Chondrocyte (in vitro differentiated cells): ENCODE measurements around the gene KIF16B. TPM values are rescaled to one million over a fixed set of nuclear protein-coding genes. Genes with fewer than 3 reads are reported as not detected.

ENCODE experiments used
- DNase-seq: peaks from one replicate; pipeline ENCODE4 v3.0.0; 2021; ENCODE audit warnings: mixed read lengths, low spot score
- H3K27ac Mint-ChIP-seq: one replicate; pipeline ENCODE4 v1.8.0; 2021; ENCODE audit warnings: mild to moderate bottlenecking, moderate library complexity, mixed read lengths; ENCODE audit not compliant: unreplicated experiment
- H3K27me3 Mint-ChIP-seq: 2 replicates; pipeline ENCODE4 v1.8.0; 2021; ENCODE audit warnings: low read depth, mixed read lengths
- H3K36me3 Mint-ChIP-seq: 2 replicates; pipeline ENCODE4 v1.8.0; 2021; ENCODE audit warnings: low read depth, mixed read lengths
- H3K4me1 Mint-ChIP-seq: 2 replicates; pipeline ENCODE4 v1.8.0; 2021; ENCODE audit warnings: low read depth, mild to moderate bottlenecking, mixed read lengths
- H3K4me3 Mint-ChIP-seq: one replicate; pipeline ENCODE4 v1.8.0; 2021; ENCODE audit warnings: mild to moderate bottlenecking, moderate library complexity, mixed read lengths; ENCODE audit not compliant: unreplicated experiment
- H3K9me3 Mint-ChIP-seq: 2 replicates; pipeline ENCODE4 v1.8.0; 2021; ENCODE audit warnings: low read depth, mixed read lengths
- total RNA-seq: library from RNA; stranded (reverse); gene quantifications from 3 replicates; pipeline ENCODE4 v1.2.1, GENCODE V29; 2021
- TF ChIP-seq, protein P1 (sequence below): fragments of 200-600 bp; sonication (generic); IDR thresholded peaks from 2 replicates; pipeline ENCODE4 v1.5.0; 2021; ENCODE audit warnings: antibody characterized with exemption, mild to moderate bottlenecking, moderate library complexity

KIF16B gene
- total RNA-seq, 1 donor from 2014 or later, result 11.2 TPM

DNA sequence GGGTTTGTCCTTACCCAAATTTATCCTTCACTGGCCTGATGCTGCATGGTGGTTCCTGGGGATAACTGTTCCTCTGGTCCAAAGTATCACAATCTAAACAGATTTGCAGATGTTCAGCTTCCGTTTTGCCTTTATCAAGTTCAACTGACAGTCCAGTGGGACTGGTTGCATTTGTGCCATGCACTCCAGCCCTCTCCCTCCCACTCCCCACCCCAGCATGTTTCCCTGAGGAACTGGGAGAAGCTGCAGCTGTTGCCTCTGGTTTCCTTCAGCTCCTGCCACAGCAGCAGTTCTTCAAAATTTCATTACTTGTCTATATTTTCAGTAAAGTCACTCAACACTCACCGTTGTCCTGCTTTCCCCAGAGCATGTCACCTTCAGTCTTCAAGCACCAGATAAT is 39.5 kb upstream of the KIF16B start:
- Mint-ChIP-seq H3K27ac (no peak overlapping the region), H3K9me3 (peaks cover 3% of the 10 kb centered on the region), H3K4me3 (no peak overlapping the region), H3K4me1 (peaks cover 7% of the 10 kb centered on the region), H3K27me3 (peaks cover 9% of the 10 kb centered on the region), H3K36me3 (peaks cover 2% of the 10 kb centered on the region)
- TF ChIP-seq, protein P1, sequence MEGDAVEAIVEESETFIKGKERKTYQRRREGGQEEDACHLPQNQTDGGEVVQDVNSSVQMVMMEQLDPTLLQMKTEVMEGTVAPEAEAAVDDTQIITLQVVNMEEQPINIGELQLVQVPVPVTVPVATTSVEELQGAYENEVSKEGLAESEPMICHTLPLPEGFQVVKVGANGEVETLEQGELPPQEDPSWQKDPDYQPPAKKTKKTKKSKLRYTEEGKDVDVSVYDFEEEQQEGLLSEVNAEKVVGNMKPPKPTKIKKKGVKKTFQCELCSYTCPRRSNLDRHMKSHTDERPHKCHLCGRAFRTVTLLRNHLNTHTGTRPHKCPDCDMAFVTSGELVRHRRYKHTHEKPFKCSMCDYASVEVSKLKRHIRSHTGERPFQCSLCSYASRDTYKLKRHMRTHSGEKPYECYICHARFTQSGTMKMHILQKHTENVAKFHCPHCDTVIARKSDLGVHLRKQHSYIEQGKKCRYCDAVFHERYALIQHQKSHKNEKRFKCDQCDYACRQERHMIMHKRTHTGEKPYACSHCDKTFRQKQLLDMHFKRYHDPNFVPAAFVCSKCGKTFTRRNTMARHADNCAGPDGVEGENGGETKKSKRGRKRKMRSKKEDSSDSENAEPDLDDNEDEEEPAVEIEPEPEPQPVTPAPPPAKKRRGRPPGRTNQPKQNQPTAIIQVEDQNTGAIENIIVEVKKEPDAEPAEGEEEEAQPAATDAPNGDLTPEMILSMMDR, result no peak
- no peak for DNase-seq

DNA sequence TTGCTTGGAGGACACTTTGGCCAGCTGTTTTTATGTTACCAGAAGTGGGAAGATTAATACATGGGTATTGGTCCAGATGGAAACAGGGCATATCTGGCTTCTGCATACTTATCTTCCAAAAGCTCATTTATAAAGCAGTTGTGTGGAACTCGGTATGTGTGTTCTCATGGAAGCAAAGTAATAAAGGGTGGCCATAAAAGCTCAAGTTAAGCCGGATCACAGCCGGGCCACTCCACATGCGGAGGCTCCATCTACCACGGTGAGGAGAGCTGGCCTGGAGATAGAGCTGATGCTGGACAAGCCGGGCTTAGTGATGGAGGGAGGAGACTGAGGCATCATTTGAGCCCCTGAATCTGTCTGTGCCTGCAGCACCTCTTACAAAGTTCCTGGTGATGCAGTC is 38.6 kb upstream of the KIF16B start:
- H3K4me3 Mint-ChIP-seq, result no peak overlapping the region
- H3K9me3 Mint-ChIP-seq, result no peaks in the 10 kb centered on the region
- peaks cover 2% of the 10 kb centered on the region for H3K36me3 Mint-ChIP-seq
- no peak overlapping the region for H3K27ac Mint-ChIP-seq
- H3K27me3 Mint-ChIP-seq, result peaks cover 9% of the 10 kb centered on the region
- H3K4me1 Mint-ChIP-seq, result peaks cover 7% of the 10 kb centered on the region
- TF ChIP-seq, protein P1, result no peak
- DNase-seq, result no peak

DNA sequence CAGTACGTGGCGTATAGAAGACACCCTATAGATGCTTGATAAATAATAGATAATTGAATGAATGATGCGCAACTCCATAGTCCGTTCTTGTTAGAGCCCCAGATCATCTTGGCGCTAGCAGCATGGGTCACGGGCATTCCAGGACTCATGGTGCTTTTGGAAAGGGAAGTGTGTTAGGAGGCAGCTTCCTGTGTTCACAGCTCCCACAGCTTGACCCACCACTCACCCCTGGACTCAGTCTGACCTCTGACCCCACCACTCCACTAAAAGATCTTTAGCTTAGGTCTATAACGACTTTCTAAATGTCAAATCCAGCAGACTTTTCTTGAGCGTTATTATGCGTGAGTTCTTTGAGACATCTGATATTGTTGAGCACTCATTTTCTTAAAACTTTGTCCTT is 35.8 kb upstream of the KIF16B start:
- H3K4me1 Mint-ChIP-seq, result no peaks in the 10 kb centered on the region
- no peaks in the 10 kb centered on the region for H3K36me3 Mint-ChIP-seq
- H3K27me3 Mint-ChIP-seq, result peaks cover 9% of the 10 kb centered on the region
- TF ChIP-seq, protein P1, result no peak
- H3K27ac Mint-ChIP-seq, result no peak overlapping the region
- H3K4me3 Mint-ChIP-seq, result no peak overlapping the region
- DNase-seq, result no peak
- no peaks in the 10 kb centered on the region for H3K9me3 Mint-ChIP-seq

DNA sequence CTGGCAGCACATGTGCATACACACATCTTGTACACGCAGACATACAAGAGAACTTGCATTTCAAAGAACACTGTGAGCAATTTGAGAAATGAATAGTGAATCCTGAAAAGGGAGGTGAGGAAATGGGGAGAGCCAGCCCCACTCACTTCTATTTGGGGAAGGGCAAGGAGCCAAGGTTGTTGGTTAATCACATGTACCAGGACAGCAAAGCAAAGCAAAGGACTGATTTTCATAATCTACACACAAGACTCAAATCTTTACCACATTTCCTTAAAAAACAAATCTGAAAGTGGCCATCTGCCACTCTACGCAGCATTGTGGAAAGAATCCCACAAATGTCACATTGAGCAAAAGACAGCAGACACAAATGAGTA is 35.0 kb upstream of the KIF16B start:
- H3K4me3 Mint-ChIP-seq, result no peak overlapping the region
- TF ChIP-seq, protein P1, result no peak
- no peak for DNase-seq
- H3K27me3 Mint-ChIP-seq, result peaks cover 9% of the 10 kb centered on the region
- H3K4me1 Mint-ChIP-seq, result no peaks in the 10 kb centered on the region
- H3K9me3 Mint-ChIP-seq, result no peaks in the 10 kb centered on the region
- no peaks in the 10 kb centered on the region for H3K36me3 Mint-ChIP-seq
- no peak overlapping the region for H3K27ac Mint-ChIP-seq

DNA sequence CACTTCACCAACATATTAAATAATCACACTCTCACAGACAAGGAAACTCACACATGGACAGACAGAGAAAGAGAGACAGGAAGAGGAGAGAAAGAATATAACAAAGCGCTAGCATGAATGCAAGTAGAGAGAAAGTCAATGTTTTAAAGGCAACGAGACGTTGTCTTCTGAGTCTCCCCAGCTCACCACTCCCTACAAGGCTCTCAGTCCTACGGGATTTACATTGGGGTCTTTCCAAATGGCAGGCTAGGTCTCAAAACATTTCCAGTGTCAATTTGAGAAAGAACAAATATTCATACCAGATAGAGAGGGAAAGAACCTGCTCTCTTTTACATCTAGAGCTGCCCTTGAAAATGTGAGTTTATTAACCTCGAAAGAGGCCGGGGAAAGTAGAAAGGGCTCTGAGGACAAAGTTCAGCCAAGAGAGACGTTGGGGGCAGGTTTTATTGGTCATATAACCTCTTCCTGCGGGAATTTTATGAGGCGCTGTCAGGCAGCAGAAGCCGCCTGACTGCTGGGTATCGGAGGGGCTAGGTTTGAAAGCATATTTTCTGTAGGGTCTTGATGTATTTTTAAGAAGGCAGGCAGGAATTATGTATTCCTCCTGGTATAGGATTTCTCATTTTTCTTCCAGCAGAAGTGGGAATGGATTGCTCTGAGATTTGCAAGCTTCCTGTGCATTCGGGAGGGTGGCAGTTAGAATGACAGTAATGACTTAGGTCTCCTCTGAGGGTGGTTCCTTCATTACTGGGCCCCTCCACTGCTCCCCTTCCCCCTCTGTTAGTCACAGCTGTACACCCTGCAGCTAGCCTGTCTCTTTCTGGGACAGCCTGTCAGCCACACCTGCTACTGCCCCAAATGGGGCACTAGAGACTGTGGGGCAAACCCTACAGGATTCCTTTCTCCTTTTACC is 34.4 kb upstream of the KIF16B start:
- no peaks in the 10 kb centered on the region for H3K9me3 Mint-ChIP-seq
- H3K4me1 Mint-ChIP-seq, result no peaks in the 10 kb centered on the region
- TF ChIP-seq, protein P1, result no peak
- no peak for DNase-seq
- H3K27me3 Mint-ChIP-seq, result peaks cover 10% of the 10 kb centered on the region
- H3K27ac Mint-ChIP-seq, result no peak overlapping the region
- H3K4me3 Mint-ChIP-seq, result no peak overlapping the region
- H3K36me3 Mint-ChIP-seq, result no peaks in the 10 kb centered on the region
